Hepatocyte (in vitro differentiated cells): ENCODE measurements around the gene MINAR1.

ENCODE experiments used
- CTCF ChIP-seq: fragments of 200-600 bp; sonication (generic); IDR thresholded peaks from 2 replicates; pipeline ENCODE4 v1.5.1; 2016; ENCODE audit warnings: antibody characterized with exemption, mild to moderate bottlenecking; ENCODE audit not compliant: poor library complexity
- EZH2 ChIP-seq: fragments of 200-600 bp; sonication (generic); IDR thresholded peaks from 2 replicates; pipeline ENCODE4 v1.6.1; 2016; ENCODE audit warnings: antibody characterized with exemption, mild to moderate bottlenecking, borderline replicate concordance
- EZH2phosphoT487 ChIP-seq: fragments of 200-600 bp; sonication (generic); IDR thresholded peaks from one replicate; pipeline ENCODE4 v1.6.1; 2018; ENCODE audit warnings: antibody characterized with exemption, mild to moderate bottlenecking, low read depth, moderate library complexity; ENCODE audit not compliant: unreplicated experiment, severe bottlenecking

- TF ChIP-seq CTCF = no peak
- TF ChIP-seq EZH2phosphoT487 = no peak
- TF ChIP-seq EZH2 = no peak
Measured at GRCh38 chr15:79427781-79428598, 4.1 kb upstream of the MINAR1 start.
